ENCODE measurements around the gene DYRK1B. TPM values are rescaled to one million over a fixed set of nuclear protein-coding genes. Genes with fewer than 3 reads are reported as not detected.

The DYRK1B gene
- total and polyA plus RNA-seq, 4 donors: 7.9 to 25.6 (median 20.8) TPM

DNA sequence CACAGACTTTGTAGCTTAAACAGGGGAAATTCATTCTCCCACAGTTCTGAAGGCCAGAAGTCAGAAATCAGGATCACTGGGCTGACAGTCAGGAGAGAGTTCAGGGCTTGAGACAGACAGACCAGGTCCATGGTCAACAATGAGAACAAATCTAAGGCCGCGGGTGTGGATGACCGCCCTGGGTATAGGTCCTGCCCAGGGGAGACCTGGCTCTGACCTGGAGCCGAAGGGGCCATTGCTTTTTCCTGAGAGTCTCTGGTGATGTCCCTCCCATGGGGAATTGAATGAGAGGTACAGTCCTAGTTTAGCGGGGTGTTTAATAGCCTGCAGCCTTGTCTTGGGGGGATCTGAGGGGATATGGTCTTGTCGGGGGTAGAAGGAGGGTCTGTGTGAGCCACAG is 37.4 kb upstream of the DYRK1B start:
- Histone ChIP-seq H3K36me3 (ENCODE audit: control insufficient read depth in 4 of 4, insufficient read depth in 4 of 4, low read length in 4 of 4) (no peaks in the 10 kb centered on the region), H3K27me3 (ENCODE audit: control insufficient read depth in 3 of 3, insufficient read depth in 3 of 3, low read length in 2 of 3) (no peaks in the 10 kb centered on the region), H3K9me3 (ENCODE audit: control insufficient read depth in 4 of 4, insufficient read depth in 3 of 4, low read length in 3 of 4) (peaks cover 0 to 3% (median 0%) of the 10 kb centered on the region in 4 donors), H3K27ac (ENCODE audit: low read depth in 1 of 2, low read length in 1 of 2) (no peak overlapping the region), H3K4me3 (no peak overlapping the region), H3K4me1 (ENCODE audit: control insufficient read depth in 5 of 5, insufficient read depth in 5 of 5, low read length in 5 of 5) (no peaks in the 10 kb centered on the region), H3K9ac (ENCODE audit: insufficient read depth in 1 of 2, low read length in 2 of 2) (no peak overlapping the region)
- TF ChIP-seq, protein P1, sequence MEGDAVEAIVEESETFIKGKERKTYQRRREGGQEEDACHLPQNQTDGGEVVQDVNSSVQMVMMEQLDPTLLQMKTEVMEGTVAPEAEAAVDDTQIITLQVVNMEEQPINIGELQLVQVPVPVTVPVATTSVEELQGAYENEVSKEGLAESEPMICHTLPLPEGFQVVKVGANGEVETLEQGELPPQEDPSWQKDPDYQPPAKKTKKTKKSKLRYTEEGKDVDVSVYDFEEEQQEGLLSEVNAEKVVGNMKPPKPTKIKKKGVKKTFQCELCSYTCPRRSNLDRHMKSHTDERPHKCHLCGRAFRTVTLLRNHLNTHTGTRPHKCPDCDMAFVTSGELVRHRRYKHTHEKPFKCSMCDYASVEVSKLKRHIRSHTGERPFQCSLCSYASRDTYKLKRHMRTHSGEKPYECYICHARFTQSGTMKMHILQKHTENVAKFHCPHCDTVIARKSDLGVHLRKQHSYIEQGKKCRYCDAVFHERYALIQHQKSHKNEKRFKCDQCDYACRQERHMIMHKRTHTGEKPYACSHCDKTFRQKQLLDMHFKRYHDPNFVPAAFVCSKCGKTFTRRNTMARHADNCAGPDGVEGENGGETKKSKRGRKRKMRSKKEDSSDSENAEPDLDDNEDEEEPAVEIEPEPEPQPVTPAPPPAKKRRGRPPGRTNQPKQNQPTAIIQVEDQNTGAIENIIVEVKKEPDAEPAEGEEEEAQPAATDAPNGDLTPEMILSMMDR (IDR thresholded peaks at IDR 0.05; ENCODE audit: control extremely low read depth, extremely low read depth): no peak
- DNase-seq: no peak
- ATAC-seq (ENCODE audit: insufficient read depth, low FRiP score): no peak
- WGBS, 2 donors: 89 to 95% methylated on average over 6 of the region's 6 CpGs

DNA sequence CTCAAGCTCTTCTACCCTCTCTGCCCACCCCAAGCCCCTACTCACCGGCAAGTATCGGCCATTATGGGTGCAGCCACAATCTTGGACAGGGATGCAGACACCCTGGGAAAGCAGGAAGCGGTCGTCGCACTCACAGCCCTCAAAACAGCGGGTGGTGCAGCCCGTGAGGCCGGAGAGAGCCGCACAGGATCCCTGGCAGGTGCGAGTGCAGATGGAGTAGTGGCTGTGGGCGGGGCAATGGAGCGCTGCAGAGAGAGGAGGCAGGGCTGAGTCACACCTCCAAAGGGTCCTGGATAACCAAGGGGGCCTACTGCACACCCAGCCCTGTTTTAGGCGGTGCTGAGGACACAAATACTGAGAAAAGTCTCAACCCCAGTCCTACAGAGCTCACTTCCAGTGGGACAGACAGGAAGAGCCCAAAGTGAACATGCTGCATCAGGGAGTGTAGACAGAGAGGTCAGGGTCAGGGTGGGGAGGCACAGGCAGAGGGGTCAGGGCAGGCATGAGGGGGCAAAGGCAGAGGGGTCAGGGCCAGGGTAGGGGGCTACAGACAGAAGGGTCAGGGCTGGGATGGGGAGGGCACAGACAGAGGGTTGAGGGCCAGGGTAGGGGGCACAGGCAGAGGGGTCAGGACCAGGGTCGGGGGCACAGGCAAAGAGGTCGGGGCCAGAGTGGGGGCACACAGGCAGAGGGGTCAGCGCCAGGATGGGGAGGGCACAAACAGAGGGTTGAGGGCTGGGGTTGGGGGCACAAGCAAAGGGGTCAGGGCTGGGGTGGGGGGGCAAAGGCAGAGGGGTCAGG is 36.4 kb upstream of the DYRK1B start:
- no peaks in the 10 kb centered on the region for H3K27me3 ChIP-seq (ENCODE audit: control insufficient read depth in 3 of 3, insufficient read depth in 3 of 3, low read length in 2 of 3)
- H3K36me3 ChIP-seq (ENCODE audit: control insufficient read depth in 4 of 4, insufficient read depth in 4 of 4, low read length in 4 of 4): no peaks in the 10 kb centered on the region
- H3K4me3 ChIP-seq: no peak overlapping the region
- H3K27ac ChIP-seq (ENCODE audit: low read depth in 1 of 2, low read length in 1 of 2): no peak overlapping the region
- TF ChIP-seq, protein P1 (IDR thresholded peaks at IDR 0.05; ENCODE audit: control extremely low read depth, extremely low read depth): no peak
- H3K9ac ChIP-seq (ENCODE audit: insufficient read depth in 1 of 2, low read length in 2 of 2): no peak overlapping the region
- WGBS, 2 donors: 58 to 61% methylated on average over 16 of the region's 16 CpGs
- DNase-seq (no peak), ATAC-seq (ENCODE audit: insufficient read depth, low FRiP score) (no peak)
- H3K9me3 ChIP-seq (ENCODE audit: control insufficient read depth in 4 of 4, insufficient read depth in 3 of 4, low read length in 3 of 4): peaks cover 0 to 3% (median 0%) of the 10 kb centered on the region in 4 donors
- no peaks in the 10 kb centered on the region for H3K4me1 ChIP-seq (ENCODE audit: control insufficient read depth in 5 of 5, insufficient read depth in 5 of 5, low read length in 5 of 5)

DNA sequence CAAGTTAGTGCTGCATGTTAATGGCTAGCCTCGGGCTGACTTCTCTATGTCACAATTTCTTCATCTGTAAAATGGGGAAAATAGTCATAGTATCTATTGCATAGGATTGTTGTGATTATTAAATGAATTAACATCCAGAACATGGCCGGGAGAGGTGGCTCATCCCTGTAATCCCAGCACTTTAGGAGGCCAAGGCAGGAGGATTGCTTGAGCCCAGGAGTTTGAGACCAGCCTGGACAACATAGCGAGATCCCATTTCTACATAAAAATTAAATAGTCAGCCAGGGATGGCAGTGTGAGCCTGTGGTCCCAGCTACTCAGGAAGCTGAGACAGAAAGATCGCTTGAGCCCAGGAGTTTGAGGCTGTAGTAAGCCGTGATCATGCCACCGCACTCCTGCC is 34.0 kb upstream of the DYRK1B start:
- no peaks in the 10 kb centered on the region for H3K27me3 ChIP-seq (ENCODE audit: control insufficient read depth in 3 of 3, insufficient read depth in 3 of 3, low read length in 2 of 3)
- TF ChIP-seq, protein P1 (IDR thresholded peaks at IDR 0.05; ENCODE audit: control extremely low read depth, extremely low read depth): no peak
- H3K9me3 ChIP-seq (ENCODE audit: control insufficient read depth in 4 of 4, insufficient read depth in 3 of 4, low read length in 3 of 4): no peaks in the 10 kb centered on the region
- H3K36me3 ChIP-seq (ENCODE audit: control insufficient read depth in 4 of 4, insufficient read depth in 4 of 4, low read length in 4 of 4): no peaks in the 10 kb centered on the region
- no peak overlapping the region for H3K9ac ChIP-seq (ENCODE audit: insufficient read depth in 1 of 2, low read length in 2 of 2)
- H3K4me1 ChIP-seq (ENCODE audit: control insufficient read depth in 5 of 5, insufficient read depth in 5 of 5, low read length in 5 of 5): no peaks in the 10 kb centered on the region
- 95% methylated on average over 6 of the region's 6 CpGs for WGBS, 2 donors
- DNase-seq (no peak), ATAC-seq (ENCODE audit: insufficient read depth, low FRiP score) (no peak)
- no peak overlapping the region for H3K27ac ChIP-seq (ENCODE audit: low read depth in 1 of 2, low read length in 1 of 2)
- no peak overlapping the region for H3K4me3 ChIP-seq
